A172 (cell line): Measurements from ENCODE around the gene PRDM16. TPM values are rescaled to one million over a fixed set of nuclear protein-coding genes. Genes with fewer than 3 reads are reported as not detected.
A peak's percentile ranks its signal among the peaks of the same experiment; 100 is the strongest.

ENCODE experiments used
- DNase-seq: peaks from one replicate; pipeline ENCODE4 v3.0.0-alpha.2; 2015; ENCODE audit warnings: low spot score
- total RNA-seq: library from RNA; depleted of rRNA; stranded (reverse); fragments of >200 nt; shearing (Covaris generic); gene quantifications from 2 replicates; pipeline ENCODE4 v1.2.3, GENCODE V29; 2014

Gene PRDM16
- total RNA-seq, 1 experiment from 2014 or later, result 0.84 TPM

- no peak for DNase-seq
Measured at GRCh38 chr1:3204725-3205124, 135.7 kb downstream of the PRDM16 start.

GRCh38 chr1:3205815-3206214 lies 136.8 kb downstream of the PRDM16 start:
- DNase-seq, result no peak

GRCh38 chr1:3206696-3207095 lies 137.7 kb downstream of the PRDM16 start:
- DNase-seq, result no peak

GRCh38 chr1:3207217-3207848 lies 138.3 kb downstream of the PRDM16 start:
- no peak for DNase-seq

- DNase-seq, result no peak
Measured at GRCh38 chr1:3208819-3209200, 139.8 kb downstream of the PRDM16 start.

GRCh38 chr1:3209201-3209600 lies 140.2 kb downstream of the PRDM16 start:
- no peak for DNase-seq

- DNase-seq, result no peak
Measured at GRCh38 chr1:3211582-3212375, 142.8 kb downstream of the PRDM16 start.

- no peak for DNase-seq
Measured at GRCh38 chr1:3212453-3213355, 143.7 kb downstream of the PRDM16 start.

- peak; percentile 1 for DNase-seq
Measured at GRCh38 chr1:3213730-3214129, 144.7 kb downstream of the PRDM16 start.

GRCh38 chr1:3215198-3216014 lies 146.4 kb downstream of the PRDM16 start:
- no peak for DNase-seq

- no peak for DNase-seq
Measured at GRCh38 chr1:3216015-3216391, 147.0 kb downstream of the PRDM16 start.

- DNase-seq, result no peak
Measured at GRCh38 chr1:3217181-3217641, 148.2 kb downstream of the PRDM16 start.

GRCh38 chr1:3217979-3218679 lies 149.1 kb downstream of the PRDM16 start:
- DNase-seq, result no peak

- no peak for DNase-seq
Measured at GRCh38 chr1:3219005-3219790, 150.2 kb downstream of the PRDM16 start.

- no peak for DNase-seq
Measured at GRCh38 chr1:3219791-3220467, 150.9 kb downstream of the PRDM16 start.

GRCh38 chr1:3221112-3222041 lies 152.4 kb downstream of the PRDM16 start:
- DNase-seq, result no peak

GRCh38 chr1:3222042-3222692 lies 153.2 kb downstream of the PRDM16 start:
- no peak for DNase-seq

- no peak for DNase-seq
Measured at GRCh38 chr1:3225661-3226060, 156.7 kb downstream of the PRDM16 start.
